GM10266 (cell line): Measurements from ENCODE around the gene DIAPH2.

ENCODE experiments used
- DNase-seq: peaks from one replicate; pipeline ENCODE4 v3.0.0; 2012; ENCODE audit errors: extremely low spot score
- CTCF ChIP-seq: IDR thresholded peaks from 2 replicates; pipeline ENCODE4 v1.5.1; 2012; ENCODE audit warnings: mild to moderate bottlenecking, low read depth; ENCODE audit not compliant: control insufficient read depth, insufficient read depth; ENCODE audit errors: missing control alignments

The DIAPH2 gene

GRCh38 chrX:97189668-97190067 lies 505.0 kb downstream of the DIAPH2 start:
- TF ChIP-seq CTCF, result no peak
- DNase-seq, result no peak

GRCh38 chrX:97199501-97199900 lies 514.9 kb downstream of the DIAPH2 start:
- TF ChIP-seq CTCF, result no peak
- DNase-seq, result no peak

GRCh38 chrX:97200454-97200853 lies 515.8 kb downstream of the DIAPH2 start:
- TF ChIP-seq CTCF, result no peak
- DNase-seq, result no peak

- DNase-seq, result no peak
- TF ChIP-seq CTCF, result no peak
Observed at GRCh38 chrX:97210501-97210900, 525.9 kb downstream of the DIAPH2 start.

GRCh38 chrX:97211070-97211469 lies 526.4 kb downstream of the DIAPH2 start:
- no peak for DNase-seq
- TF ChIP-seq CTCF, result no peak

GRCh38 chrX:97215186-97215585 lies 530.5 kb downstream of the DIAPH2 start:
- DNase-seq, result no peak

GRCh38 chrX:97224148-97224547 lies 539.5 kb downstream of the DIAPH2 start:
- DNase-seq, result no peak
- TF ChIP-seq CTCF, result no peak

More at GRCh38 chrX:97215186-97215585, 530.5 kb downstream of the DIAPH2 start:
- no peak for TF ChIP-seq CTCF

- DNase-seq, result no peak
- TF ChIP-seq CTCF, result no peak
Observed at GRCh38 chrX:97229318-97229717, 544.7 kb downstream of the DIAPH2 start.
